Thyroid gland (tissue), 4 donors: ENCODE results near the gene HSD11B2.

Experiments
- CTCF ChIP-seq, 6 experiments: fragments of 200-600 bp in 3 of 6; fragments of 450-650 bp in 3 of 6; sonication (generic) in 3 of 6; IDR thresholded peaks; one replicate each; pipeline ENCODE4 v1.5.1; 2016 to 2019; ENCODE audit warnings: antibody characterized with exemption in 6 of 6, mild to moderate bottlenecking in 2 of 6, inconsistent platforms in 1 of 6, moderate library complexity in 1 of 6
- POLR2A ChIP-seq, 2 donors: fragments of 450-650 bp; IDR thresholded peaks; one replicate each; pipeline ENCODE4 v1.6.1; 2017; ENCODE audit warnings: antibody characterized with exemption in 2 of 2, mild to moderate bottlenecking in 2 of 2, moderate library complexity in 1 of 2

GRCh38 chr16:67433131-67433719 lies 2.3 kb downstream of the HSD11B2 start:
- TF ChIP-seq CTCF (IDR thresholded peaks at IDR 0.05) (no peak), POLR2A (IDR thresholded peaks at IDR 0.05) (no peak)
